Superior temporal gyrus (tissue), 1 donor: ENCODE results near the gene ZNF222.

Experiments used
- DNase-seq: peaks from one replicate; pipeline ENCODE4 v3.0.0-alpha.2; 2016; ENCODE audit errors: extremely low spot score

The ZNF222 gene

GRCh38 chr19:44051650-44052402 lies 26.6 kb downstream of the ZNF222 start, which contains the start of gene ZNF223:
ZNF223 (plus strand) TSS chr19:44052036; CDS start chr19:44055177, 3,141 bp downstream.
- peak; percentile 100 for DNase-seq

GRCh38 chr19:44055870-44056269 lies 30.7 kb downstream of the ZNF222 start:
- no peak for DNase-seq

- DNase-seq: no peak
Observed at GRCh38 chr19:44059229-44059628, 34.0 kb downstream of the ZNF222 start.

- no peak for DNase-seq
Observed at GRCh38 chr19:44061038-44061437, 35.9 kb downstream of the ZNF222 start.

- DNase-seq: no peak
Observed at GRCh38 chr19:44066305-44066704, 41.1 kb downstream of the ZNF222 start.

GRCh38 chr19:44069415-44069814 lies 44.2 kb downstream of the ZNF222 start:
- DNase-seq: no peak

GRCh38 chr19:44071824-44072542 lies 46.8 kb downstream of the ZNF222 start, which contains the start of gene ZNF284:
ZNF284 (plus strand) TSS chr19:44072159; CDS start chr19:44076390, 4,231 bp downstream.
- peak; percentile 98 for DNase-seq

- DNase-seq: peak; percentile 6
Observed at GRCh38 chr19:44072543-44073401, 47.6 kb downstream of the ZNF222 start.

- DNase-seq: no peak
Observed at GRCh38 chr19:44076325-44076724, 51.1 kb downstream of the ZNF222 start.
